ENCODE data around the gene GPBP1L1. TPM values are rescaled to one million over a fixed set of nuclear protein-coding genes. Genes with fewer than 3 reads are reported as not detected.
A peak's percentile ranks its signal among the peaks of the same experiment; 100 is the strongest.
"Not testable (repeated sequence)": the region's sequence is repeated elsewhere in the genome, so short reads cannot be mapped to it uniquely, and the experiment has no call there.

The GPBP1L1 gene
- total RNA-seq (ENCODE audit: low replicate concordance) = 147 and 262 TPM in 2 replicates

GRCh38 chr1:45686288-45687013 is at the start of gene GPBP1L1:
GPBP1L1 (minus strand) TSS chr1:45686533; CDS start chr1:45659087, 27,446 bp downstream.
- Mint-ChIP-seq H3K36me3 (no peaks in the 10 kb centered on the region), H3K4me3 (peak within 1 kb of the TSS; percentile 100), H3K27ac (peak within 1 kb of the TSS; percentile 99), H3K9me3 (no peaks in the 10 kb centered on the region), H3K4me1 (peaks cover 25% of the 10 kb centered on the region), H3K27me3 (ENCODE audit: insufficient read depth, low read depth) (peaks cover 5% of the 10 kb centered on the region)
- Histone ChIP-seq H3K27me3 (no peaks in the 10 kb centered on the region), H3K4me2 (peak within 1 kb of the TSS; percentile 88), H3K36me3 (no peaks in the 10 kb centered on the region), H3K79me2 (ENCODE audit: low read depth) (peaks cover 83% of the 10 kb centered on the region), H2AFZ (replicated peaks) (peak within 1 kb of the TSS; percentile 100), H3K9ac (peak within 1 kb of the TSS; percentile 96), H3K9me3 (ENCODE audit: low read depth) (no peaks in the 10 kb centered on the region), H4K20me1 (ENCODE audit: low read depth) (peaks cover 33% of the 10 kb centered on the region), H3K4me1 (peaks cover 30% of the 10 kb centered on the region), H3F3A (ENCODE audit: low read depth) (peaks cover 12% of the 10 kb centered on the region), H3K27ac (peak within 1 kb of the TSS; percentile 91), H3K4me3 (peak within 1 kb of the TSS; percentile 96)
- TF ChIP-seq EZH2 (IDR thresholded peaks at IDR 0.05) (no peak), CTCF (IDR thresholded peaks at IDR 0.05) (no peak), EZH2phosphoT487 (IDR thresholded peaks at IDR 0.05) (no peak)
- DNase-seq (ENCODE audit: low spot score) = peak; percentile 98

GRCh38 chr1:45730780-45731319 is 44.5 kb upstream of the GPBP1L1 start:
- H3K36me3 ChIP-seq = no peaks in the 10 kb centered on the region
- no peaks in the 10 kb centered on the region for H3K4me1 Mint-ChIP-seq
- H3K9ac ChIP-seq = no peak overlapping the region
- no peaks in the 10 kb centered on the region for H3K9me3 ChIP-seq (ENCODE audit: low read depth)
- H4K20me1 ChIP-seq (ENCODE audit: low read depth) = no peaks in the 10 kb centered on the region
- H3K27ac ChIP-seq = no peak overlapping the region
- no peak overlapping the region for H3K4me3 Mint-ChIP-seq
- H3K9me3 Mint-ChIP-seq = no peaks in the 10 kb centered on the region
- H3K27me3 Mint-ChIP-seq (ENCODE audit: insufficient read depth, low read depth) = no peaks in the 10 kb centered on the region
- no peak overlapping the region for H3K4me2 ChIP-seq
- no peak overlapping the region for H3K27ac Mint-ChIP-seq
- H3K79me2 ChIP-seq (ENCODE audit: low read depth) = no peaks in the 10 kb centered on the region
- no peaks in the 10 kb centered on the region for H3K27me3 ChIP-seq
- no peak for DNase-seq (ENCODE audit: low spot score)
- H3K36me3 Mint-ChIP-seq = no peaks in the 10 kb centered on the region
- no peak overlapping the region for H3K4me3 ChIP-seq
- no peaks in the 10 kb centered on the region for H3K4me1 ChIP-seq
- H3F3A ChIP-seq (ENCODE audit: low read depth) = no peaks in the 10 kb centered on the region
- H2AFZ ChIP-seq (replicated peaks) = no peak overlapping the region
- TF ChIP-seq CTCF (IDR thresholded peaks at IDR 0.05) (no peak), EZH2 (IDR thresholded peaks at IDR 0.05) (no peak), EZH2phosphoT487 (IDR thresholded peaks at IDR 0.05) (no peak)

GRCh38 chr1:45730075-45730779 is 43.9 kb upstream of the GPBP1L1 start:
- no peaks in the 10 kb centered on the region for H3K9me3 Mint-ChIP-seq
- no peak overlapping the region for H3K27ac Mint-ChIP-seq
- H3K36me3 ChIP-seq = no peaks in the 10 kb centered on the region

GRCh38 chr1:45726007-45726406 is 39.7 kb upstream of the GPBP1L1 start:
- not testable (repeated sequence) for H3K4me3 ChIP-seq; H3F3A ChIP-seq (ENCODE audit: low read depth); H3K27ac ChIP-seq; H3K4me2 ChIP-seq; H3K27me3 ChIP-seq; H3K36me3 ChIP-seq; DNase-seq (ENCODE audit: low spot score); H3K9me3 Mint-ChIP-seq; H3K27me3 Mint-ChIP-seq (ENCODE audit: insufficient read depth, low read depth); H3K36me3 Mint-ChIP-seq; H3K79me2 ChIP-seq (ENCODE audit: low read depth); H2AFZ ChIP-seq (replicated peaks); H3K4me1 Mint-ChIP-seq; H3K27ac Mint-ChIP-seq; H3K9me3 ChIP-seq (ENCODE audit: low read depth); H3K4me1 ChIP-seq; H3K9ac ChIP-seq; H4K20me1 ChIP-seq (ENCODE audit: low read depth); H3K4me3 Mint-ChIP-seq

More at GRCh38 chr1:45730075-45730779, 43.9 kb upstream of the GPBP1L1 start:
- no peaks in the 10 kb centered on the region for H3K79me2 ChIP-seq (ENCODE audit: low read depth)
- H3K9ac ChIP-seq = no peak overlapping the region
- no peaks in the 10 kb centered on the region for H3K27me3 Mint-ChIP-seq (ENCODE audit: insufficient read depth, low read depth)
- no peak overlapping the region for H3K4me3 Mint-ChIP-seq
- H2AFZ ChIP-seq (replicated peaks) = no peak overlapping the region
- DNase-seq (ENCODE audit: low spot score) = no peak
- H3K4me3 ChIP-seq = no peak overlapping the region
- H3K9me3 ChIP-seq (ENCODE audit: low read depth) = no peaks in the 10 kb centered on the region
- no peak for TF ChIP-seq CTCF (IDR thresholded peaks at IDR 0.05)
- TF ChIP-seq EZH2 (IDR thresholded peaks at IDR 0.05) = no peak
- no peak for TF ChIP-seq EZH2phosphoT487 (IDR thresholded peaks at IDR 0.05)
- H4K20me1 ChIP-seq (ENCODE audit: low read depth) = no peaks in the 10 kb centered on the region
- H3F3A ChIP-seq (ENCODE audit: low read depth) = no peaks in the 10 kb centered on the region
- H3K36me3 Mint-ChIP-seq = no peaks in the 10 kb centered on the region
- no peaks in the 10 kb centered on the region for H3K4me1 Mint-ChIP-seq
- no peak overlapping the region for H3K27ac ChIP-seq
- no peaks in the 10 kb centered on the region for H3K4me1 ChIP-seq
- H3K27me3 ChIP-seq = no peaks in the 10 kb centered on the region
- no peak overlapping the region for H3K4me2 ChIP-seq

Data from neural progenitor cell (in vitro differentiated cells).